ENCODE results near the gene SLC3A2. TPM values are rescaled to one million over a fixed set of nuclear protein-coding genes. Genes with fewer than 3 reads are reported as not detected.

The SLC3A2 gene
- total and polyA plus RNA-seq, 2 donors (not counting 3 experiments of a cell fraction or from before 2014, with no cell fraction given), result 208 to 337 TPM

- Histone ChIP-seq H3K9ac (replicated peaks; ENCODE audit: extremely low read depth, insufficient read depth, low read length) (no peak overlapping the region), H2AFZ (ENCODE audit: low read depth, low read length) (no peak overlapping the region), H3K27ac (ENCODE audit: insufficient read depth, low read depth, low read length) (no peak overlapping the region), H3K36me3 (ENCODE audit: control insufficient read depth in 2 of 2, extremely low read depth in 1 of 2, insufficient read depth in 2 of 2, low read length in 2 of 2) (no peaks in the 10 kb centered on the region), H3K4me3 (replicated peaks in 1 of 3; ENCODE audit: insufficient read depth in 1 of 3, low read depth in 1 of 3, low read length in 3 of 3) (no peak overlapping the region), H3K9me1 (replicated peaks; ENCODE audit: control insufficient read depth, extremely low read depth, insufficient read depth, low read length) (no peaks in the 10 kb centered on the region), H3K4me1 (ENCODE audit: control insufficient read depth, extremely low read depth, insufficient read depth, low read length) (no peaks in the 10 kb centered on the region), H3K4me2 (ENCODE audit: insufficient read depth, low read length) (no peak overlapping the region), H3K9me3 (replicated peaks; ENCODE audit: control insufficient read depth, insufficient read depth, low read length) (no peaks in the 10 kb centered on the region), H3K27me3 (ENCODE audit: control insufficient read depth in 2 of 2, insufficient read depth in 2 of 2, low read length in 2 of 2) (peaks cover 9 to 12% of the 10 kb centered on the region in 2 experiments), H3K79me2 (ENCODE audit: control insufficient read depth, insufficient read depth, low read length) (no peaks in the 10 kb centered on the region), H4K20me1 (replicated peaks; ENCODE audit: control insufficient read depth, extremely low read depth, insufficient read depth, low read length) (no peaks in the 10 kb centered on the region)
- intact Hi-C loops (cut with micrococcal nuclease), result no loop called here
- no peak for FAIRE-seq
- no peak for TF ChIP-seq MAX (IDR thresholded peaks at IDR 0.05; ENCODE audit: insufficient read depth, insufficient read length)
- no peak for TF ChIP-seq CTCF (IDR thresholded peaks at IDR 0.05; ENCODE audit: extremely low read depth in 1 of 2, insufficient read depth in 1 of 2, low read depth in 1 of 2, low read length in 2 of 2)
- TF ChIP-seq POLR2AphosphoS5 (IDR thresholded peaks at IDR 0.05; ENCODE audit: insufficient read depth, low read depth, low read length), result no peak
- no peak for TF ChIP-seq JUN (IDR thresholded peaks at IDR 0.05; ENCODE audit: borderline replicate concordance, insufficient read depth, insufficient read length, low read depth)
- TF ChIP-seq POLR2A (IDR thresholded peaks at IDR 0.05; ENCODE audit: low read depth, low read length), result no peak
- TF ChIP-seq MYC (IDR thresholded peaks at IDR 0.05; ENCODE audit: low read depth, low read length), result no peak
- no peak for TF ChIP-seq GATA2 (IDR thresholded peaks at IDR 0.05; ENCODE audit: insufficient read depth, insufficient read length, low read depth, low read length)
- TF ChIP-seq FOS (IDR thresholded peaks at IDR 0.05; ENCODE audit: borderline replicate concordance, insufficient read depth, low read length), result no peak
- no peak for TF ChIP-seq EZH2 (IDR thresholded peaks at IDR 0.05; ENCODE audit: borderline replicate concordance, low read depth, low read length, severe bottlenecking)
- dilution Hi-C loops (cut with MboI; ENCODE audit: extremely low pct_ligation_motif_present, low sequenced_read_pairs), result no loop called here
- DNase-seq (ENCODE audit: low read depth, low spot score), result no peak
- ChIA-PET CTCF (interaction anchor here (1.2 to 1.6 kb wide), 2 partner anchors 23 to 26 kb away, joined by 4 to 5 read pairs; no protein-coding TSS in a partner anchor), POLR2A (no interaction called here)
- no TSS peak for BruUV-seq (replicated peaks)
Observed at GRCh38 chr11:62931499-62932278, 51.0 kb downstream of the SLC3A2 start.

Measured in endothelial cell of umbilical vein (primary cell).